HCT116 (cell line): Measurements from ENCODE around the gene PREX1. TPM values are rescaled to one million over a fixed set of nuclear protein-coding genes. Genes with fewer than 3 reads are reported as not detected.

Experiments used
- ATAC-seq: fragments of 200-7000 bp; cut with Tn5 transposase; 2 replicates; pipeline ENCODE4 v1.9.1; 2020; ENCODE audit warnings: mild to moderate bottlenecking, moderate library complexity
- BruUV-seq: library from RNA; stranded (reverse); fragments of 400-500 nt; replicated peaks from 2 replicates; lab custom pipeline; 2021; lab: Mats Ljungman, UMichigan
- CTCF ChIA-PET: fragments of 300-600 bp; sonication (Branson Sonifier 250); formaldehyde crosslinking; loops from one replicate; lab custom pipeline; 2021; ENCODE audit warnings: antibody characterized with exemption; lab: Charles Lee
- POLR2A ChIA-PET: fragments of 300-600, 350-600 bp; sonication (Branson Sonifier 250); formaldehyde crosslinking; loops from one replicate; lab custom pipeline; 2021; ENCODE audit warnings: antibody characterized with exemption; lab: Charles Lee
- RAD21 ChIA-PET, 2 experiments: fragments of 300-600 bp; sonication (Branson Sonifier 250); formaldehyde crosslinking; loops; one replicate each; lab custom pipeline; 2023; ENCODE audit warnings: low total read pairs in 2 of 2; ENCODE audit not compliant: uncharacterized antibody in 2 of 2, unreplicated experiment in 2 of 2, low non-redundant PET in 1 of 2; lab: Charles Lee
- DNase-seq: peaks from one replicate; pipeline ENCODE4 v3.0.0-alpha.2; 2010; ENCODE audit warnings: low read depth, low spot score
- H2AFZ ChIP-seq: fragments of 200-600 bp; shearing (Covaris generic), sonication (generic); 2 replicates; pipeline ENCODE4 v1.6.1; 2017; ENCODE audit warnings: low read depth, mixed run types, mixed read lengths, antibody characterized with exemption, low read length; ENCODE audit not compliant: poor library complexity, severe bottlenecking
- H3K27ac ChIP-seq: 2 replicates; pipeline ENCODE4 v1.5.1; 2012; ENCODE audit warnings: low read depth, low read length
- H3K27me3 ChIP-seq: fragments of 200-600 bp; sonication (generic); 2 replicates; pipeline ENCODE4 v1.6.1; 2016; ENCODE audit warnings: mixed run types, low read length, mixed read lengths; ENCODE audit not compliant: insufficient read depth
- H3K36me3 ChIP-seq, 2 experiments: fragments of 200-500 bp in 1 of 2; fragments of 200-600 bp in 1 of 2; sonication (Bioruptor generic) in 1 of 2; sonication (generic) in 1 of 2; 2 replicates each; pipeline versions ENCODE4 v1.5.1 to v1.6.1; 2014 to 2016; ENCODE audit warnings: low read length in 2 of 2, inconsistent platforms in 1 of 2, mixed read lengths in 1 of 2, mixed run types in 1 of 2; ENCODE audit not compliant: insufficient read depth in 2 of 2, control insufficient read depth in 1 of 2
- H3K4me1 ChIP-seq, 2 experiments: fragments of 200-600 bp in 1 of 2; sonication (generic) in 1 of 2; 2 replicates each; pipeline versions ENCODE4 v1.5.1 to v1.6.1; 2012 to 2017; ENCODE audit warnings: low read length in 2 of 2, inconsistent platforms in 1 of 2, mild to moderate bottlenecking in 1 of 2, mixed read lengths in 1 of 2, mixed run types in 1 of 2, moderate library complexity in 1 of 2; ENCODE audit not compliant: insufficient read depth in 2 of 2, control insufficient read depth in 1 of 2
- H3K4me2 ChIP-seq: fragments of 200-600 bp; sonication (generic); 2 replicates; pipeline ENCODE4 v1.6.1; 2017; ENCODE audit warnings: mixed run types, low read length, mixed read lengths
- H3K4me3 ChIP-seq, 2 experiments: fragments of 200-600 bp in 1 of 2; sonication (generic) in 1 of 2; replicated peaks in 1 of 2; 2 replicates each; pipeline ENCODE4 v1.5.1; 2011 to 2016; ENCODE audit warnings: low read length in 2 of 2, control low read depth in 1 of 2, low read depth in 1 of 2, mild to moderate bottlenecking in 1 of 2, mixed read lengths in 1 of 2, mixed run types in 1 of 2
- H3K79me2 ChIP-seq: fragments of 200-600 bp; sonication (generic); 2 replicates; pipeline ENCODE4 v1.6.1; 2017; ENCODE audit warnings: mild to moderate bottlenecking, mixed run types, low read length, moderate library complexity, mixed read lengths; ENCODE audit not compliant: insufficient read depth
- H3K9ac ChIP-seq: fragments of 200-600 bp; sonication (generic); 2 replicates; pipeline ENCODE4 v1.6.1; 2016; ENCODE audit warnings: low read length, mixed read lengths
- H3K9me2 ChIP-seq: fragments of 200-600 bp; sonication (generic), shearing (Covaris generic); 2 replicates; pipeline ENCODE4 v1.6.1; 2017; ENCODE audit warnings: mixed run types, mild to moderate bottlenecking, moderate library complexity; ENCODE audit not compliant: insufficient read depth
- H3K9me3 ChIP-seq, 2 experiments: fragments of 200-500 bp in 1 of 2; fragments of 200-600 bp in 1 of 2; sonication (Bioruptor generic) in 1 of 2; sonication (generic) in 1 of 2; 2 replicates each; pipeline ENCODE4 v1.6.1; 2014 to 2017; ENCODE audit warnings: low read length in 2 of 2, mixed read lengths in 2 of 2, inconsistent platforms in 1 of 2, low read depth in 1 of 2, mild to moderate bottlenecking in 1 of 2, mixed run types in 1 of 2, moderate library complexity in 1 of 2; ENCODE audit not compliant: control insufficient read depth in 1 of 2, insufficient read depth in 1 of 2
- H4K20me1 ChIP-seq: fragments of 200-600 bp; sonication (generic), shearing (Covaris generic); 2 replicates; pipeline ENCODE4 v1.6.1; 2017; ENCODE audit warnings: mixed run types, mild to moderate bottlenecking, moderate library complexity; ENCODE audit not compliant: insufficient read depth
- ATF3 ChIP-seq: IDR thresholded peaks from 2 replicates; pipeline ENCODE4 v1.6.1; 2012
- CBX3 ChIP-seq: IDR thresholded peaks from 2 replicates; pipeline ENCODE4 v1.6.1; 2012; ENCODE audit warnings: low read depth
- EGR1 ChIP-seq: IDR thresholded peaks from 2 replicates; pipeline ENCODE4 v1.6.1; 2012; ENCODE audit warnings: low read depth
- ELF1 ChIP-seq: IDR thresholded peaks from 2 replicates; pipeline ENCODE4 v1.6.1; 2012; ENCODE audit warnings: low read depth, borderline replicate concordance
- EZH2 ChIP-seq: fragments of 200-600 bp; sonication (generic); IDR thresholded peaks from 2 replicates; pipeline ENCODE4 v1.6.1; 2017; ENCODE audit warnings: antibody characterized with exemption, mixed run types
- EZH2phosphoT487 ChIP-seq: fragments of 200-600 bp; IDR thresholded peaks from 2 replicates; pipeline ENCODE4 v1.6.1; 2018; ENCODE audit warnings: antibody characterized with exemption, borderline replicate concordance
- FOSL1 ChIP-seq: IDR thresholded peaks from 2 replicates; pipeline ENCODE4 v1.6.1; 2012; ENCODE audit warnings: low read depth
- JUND ChIP-seq: IDR thresholded peaks from 2 replicates; pipeline ENCODE4 v1.6.1; 2012
- MAX ChIP-seq: IDR thresholded peaks from 2 replicates; pipeline ENCODE4 v1.6.1; 2012
- POLR2AphosphoS5 ChIP-seq: IDR thresholded peaks from 2 replicates; pipeline ENCODE4 v1.6.1; 2011; ENCODE audit warnings: mild to moderate bottlenecking, low read depth, low read length, moderate library complexity
- RAD21 ChIP-seq: IDR thresholded peaks from 2 replicates; pipeline ENCODE4 v1.6.1; 2012; ENCODE audit warnings: low read depth, mild to moderate bottlenecking
- REST ChIP-seq: IDR thresholded peaks from 2 replicates; pipeline ENCODE4 v1.6.1; 2012; ENCODE audit warnings: low read depth
- SIN3A ChIP-seq: IDR thresholded peaks from 2 replicates; pipeline ENCODE4 v1.6.1; 2012; ENCODE audit warnings: low read depth
- SP1 ChIP-seq: IDR thresholded peaks from 2 replicates; pipeline ENCODE4 v1.6.1; 2012; ENCODE audit warnings: low read depth
- SRF ChIP-seq: IDR thresholded peaks from 2 replicates; pipeline ENCODE4 v1.6.1; 2012; ENCODE audit warnings: low read depth
- TCF7L2 ChIP-seq: IDR thresholded peaks from 2 replicates; pipeline ENCODE4 v1.7.0; 2011; ENCODE audit warnings: borderline replicate concordance, inconsistent platforms; ENCODE audit not compliant: insufficient read depth, insufficient read length; ENCODE audit errors: extremely low read depth
- ZBTB33 ChIP-seq: IDR thresholded peaks from 2 replicates; pipeline ENCODE4 v1.6.1; 2011; ENCODE audit warnings: mild to moderate bottlenecking, low read length, moderate library complexity; ENCODE audit not compliant: insufficient replicate concordance; ENCODE audit errors: extremely low read depth
- ZNF274 ChIP-seq: fragments of 200-500 bp; sonication (Bioruptor generic); IDR thresholded peaks from 2 replicates; pipeline ENCODE4 v1.6.1; 2014; ENCODE audit warnings: mild to moderate bottlenecking, low read depth, low read length, inconsistent platforms
- intact Hi-C: fragments of 100-400 bp; cut with micrococcal nuclease; formaldehyde crosslinking; loops from 2 replicates; pipeline ENCODE4 v1.10.0; 2022
- total RNA-seq: library from RNA; stranded (reverse); gene quantifications from one replicate; pipeline ENCODE4 v1.2.1, GENCODE V29; 2021; ENCODE audit not compliant: unreplicated experiment

Gene PREX1
- total RNA-seq, 1 experiment from 2014 or later, result 6.1 TPM

GRCh38 chr20:48742233-48742632, 85.6 kb downstream of the PREX1 start:
- Histone ChIP-seq H3K4me3 (no peak overlapping the region), H2AFZ (no peak overlapping the region), H3K9me2 (no peaks in the 10 kb centered on the region), H3K9me3 (no peaks in the 10 kb centered on the region), H3K9ac (no peak overlapping the region), H3K79me2 (no peaks in the 10 kb centered on the region), H3K4me1 (no peaks in the 10 kb centered on the region), H3K36me3 (no peaks in the 10 kb centered on the region), H3K27me3 (no peaks in the 10 kb centered on the region), H3K4me2 (no peak overlapping the region), H3K27ac (no peak overlapping the region), H4K20me1 (no peaks in the 10 kb centered on the region)
- TF ChIP-seq SIN3A (no peak), TCF7L2 (no peak), FOSL1 (no peak), ATF3 (no peak), EZH2 (no peak), EGR1 (no peak), EZH2phosphoT487 (no peak)
- POLR2A ChIA-PET, result no interaction called here
- no peak for ATAC-seq
- no TSS peak for BruUV-seq
- DNase-seq, result no peak
- CTCF ChIA-PET, result no interaction called here
- RAD21 ChIA-PET, result no interaction called here
- intact Hi-C loops, result no loop called here

- H3K4me2 ChIP-seq, result no peak overlapping the region
- no peaks in the 10 kb centered on the region for H3K79me2 ChIP-seq
- no peaks in the 10 kb centered on the region for H3K36me3 ChIP-seq
- no peak overlapping the region for H2AFZ ChIP-seq
- no peaks in the 10 kb centered on the region for H3K27me3 ChIP-seq
- no peaks in the 10 kb centered on the region for H3K9me2 ChIP-seq
- H3K9ac ChIP-seq, result no peak overlapping the region
- ChIA-PET POLR2A (no interaction called here), RAD21 (no interaction called here), CTCF (no interaction called here)
- H3K27ac ChIP-seq, result no peak overlapping the region
- DNase-seq (no peak), ATAC-seq (no peak)
- intact Hi-C loops, result no loop called here
- H3K4me3 ChIP-seq, result no peak overlapping the region
- H3K9me3 ChIP-seq, result no peaks in the 10 kb centered on the region
- no peaks in the 10 kb centered on the region for H4K20me1 ChIP-seq
- BruUV-seq, result no TSS peak
- no peaks in the 10 kb centered on the region for H3K4me1 ChIP-seq
- no peak for TF ChIP-seq ZNF274
- TF ChIP-seq SRF, result no peak
- no peak for TF ChIP-seq RAD21
- no peak for TF ChIP-seq ZBTB33
- no peak for TF ChIP-seq SP1
- no peak for TF ChIP-seq CBX3
- TF ChIP-seq REST, result no peak
- TF ChIP-seq POLR2AphosphoS5, result no peak
- no peak for TF ChIP-seq MAX
- no peak for TF ChIP-seq JUND
- no peak for TF ChIP-seq ELF1
Measured at GRCh38 chr20:48741669-48742068, 86.1 kb downstream of the PREX1 start.
